GM18511 (cell line): Measurements from ENCODE around the gene ARGLU1.

Experiments used
- ATAC-seq: cut with Tn5 transposase; IDR thresholded peaks from one replicate; pipeline ENCODE4 v1.9.1; 2021; ENCODE audit warnings: mild to moderate bottlenecking, moderate library complexity; ENCODE audit not compliant: unreplicated experiment

Gene ARGLU1

GRCh38 chr13:106587787-106588186, 19.9 kb upstream of the ARGLU1 start:
- ATAC-seq, result no peak

GRCh38 chr13:106586648-106587166, 18.8 kb upstream of the ARGLU1 start:
- ATAC-seq, result no peak

GRCh38 chr13:106581225-106581624, 13.3 kb upstream of the ARGLU1 start:
- ATAC-seq, result no peak

GRCh38 chr13:106575896-106576295, 8.0 kb upstream of the ARGLU1 start:
- ATAC-seq, result no peak

- ATAC-seq, result no peak
Measured at GRCh38 chr13:106573868-106574267, 5.9 kb upstream of the ARGLU1 start.

GRCh38 chr13:106573284-106573846, 5.4 kb upstream of the ARGLU1 start:
- ATAC-seq, result no peak

GRCh38 chr13:106570299-106570852, 2.4 kb upstream of the ARGLU1 start:
- no peak for ATAC-seq

GRCh38 chr13:106569233-106570095, 1.5 kb upstream of the ARGLU1 start:
- ATAC-seq, result no peak

GRCh38 chr13:106568299-106569003, 514 bp upstream of the ARGLU1 start:
- ATAC-seq, result peak; percentile 47

GRCh38 chr13:106566641-106567473, 1.1 kb downstream of the ARGLU1 start:
- peak; percentile 52 for ATAC-seq

GRCh38 chr13:106565127-106565775, 2.7 kb downstream of the ARGLU1 start:
- ATAC-seq, result no peak

- no peak for ATAC-seq
Measured at GRCh38 chr13:106562301-106562700, 5.6 kb downstream of the ARGLU1 start.

GRCh38 chr13:106561551-106562170, 6.3 kb downstream of the ARGLU1 start:
- peak; percentile 80 for ATAC-seq

GRCh38 chr13:106560821-106561220, 7.1 kb downstream of the ARGLU1 start:
- no peak for ATAC-seq

- no peak for ATAC-seq
Measured at GRCh38 chr13:106558527-106558926, 9.4 kb downstream of the ARGLU1 start.

GRCh38 chr13:106555631-106556328, 12.2 kb downstream of the ARGLU1 start:
- no peak for ATAC-seq

GRCh38 chr13:106551751-106552150, 16.2 kb downstream of the ARGLU1 start:
- no peak for ATAC-seq

- no peak for ATAC-seq
Measured at GRCh38 chr13:106551350-106551749, 16.6 kb downstream of the ARGLU1 start.
